GM19035 (cell line): Measurements from ENCODE around the gene CYP11A1.
"Not testable (repeated sequence)": the region's sequence is repeated elsewhere in the genome, so short reads cannot be mapped to it uniquely, and the experiment has no call there.

Experiments used
- ATAC-seq: cut with Tn5 transposase; IDR thresholded peaks from one replicate; pipeline ENCODE4 v1.9.1; 2021; ENCODE audit not compliant: unreplicated experiment

CYP11A1 gene

DNA sequence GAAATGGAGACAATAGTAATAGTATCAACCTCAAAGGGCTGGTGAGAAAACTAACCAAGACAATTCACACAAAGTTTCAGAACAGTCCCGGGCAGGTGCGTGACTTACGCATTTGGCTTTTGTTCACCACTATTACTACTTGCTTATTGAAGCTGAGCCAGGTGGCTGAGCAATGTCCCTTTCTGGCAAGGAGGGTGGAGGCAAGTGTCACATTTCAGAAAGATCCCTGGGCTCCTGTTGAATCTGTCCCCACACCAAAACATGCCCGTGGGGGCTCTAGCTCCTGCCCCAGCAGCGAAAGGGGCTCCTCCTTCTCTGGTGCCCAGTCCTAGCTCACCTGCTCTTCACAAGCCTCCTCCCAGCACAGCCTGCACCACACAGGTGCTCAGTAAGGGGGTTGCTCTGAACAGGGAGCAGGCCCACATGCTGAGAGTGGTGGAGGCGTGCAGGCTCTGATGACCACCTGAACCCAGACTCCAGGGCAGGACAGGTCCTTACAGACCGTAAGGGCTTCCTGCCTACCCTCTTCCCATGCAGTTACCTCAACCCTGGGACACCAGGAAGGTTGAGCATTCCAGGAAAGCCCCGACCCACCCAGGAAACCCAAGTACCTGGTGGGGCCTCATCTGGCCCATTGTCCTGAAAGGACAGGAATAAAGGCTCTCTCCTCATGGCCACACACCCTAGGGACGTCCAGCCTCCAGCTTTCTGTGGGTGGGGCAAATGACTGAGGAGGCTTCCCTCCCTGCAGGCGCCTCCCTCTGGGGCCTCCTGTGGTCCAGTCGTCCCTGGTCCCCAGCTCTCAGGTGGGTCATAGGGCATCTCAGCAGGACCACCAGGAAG is 33.7 kb upstream of the CYP11A1 start:
- ATAC-seq: no peak

DNA sequence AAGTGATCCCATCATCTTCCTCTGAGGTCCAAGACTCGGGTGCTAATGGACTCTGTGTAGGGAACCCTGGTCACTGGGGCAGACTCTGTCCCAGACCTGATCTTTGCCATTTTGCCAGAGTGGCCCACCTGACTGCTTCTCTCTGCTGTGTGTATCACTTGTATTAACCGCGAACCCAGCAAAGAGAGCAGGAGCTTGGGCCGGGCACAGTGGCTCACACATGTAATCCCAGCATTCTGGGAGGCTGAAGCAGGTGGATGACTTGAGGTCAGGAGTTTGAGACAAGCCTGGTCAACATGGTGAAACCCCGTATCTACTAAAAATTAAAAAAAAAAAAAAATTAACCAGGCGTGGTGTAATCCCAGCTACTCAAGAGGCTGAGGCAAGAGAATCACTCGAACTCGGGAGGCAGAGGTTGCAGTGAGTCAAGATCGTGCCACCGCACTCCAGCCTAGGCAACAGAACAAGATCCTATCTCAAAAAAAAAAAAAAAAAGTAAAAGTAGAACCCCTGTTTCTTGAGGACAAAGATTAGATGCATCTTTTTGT is 32.9 kb upstream of the CYP11A1 start:
- no peak for ATAC-seq

DNA sequence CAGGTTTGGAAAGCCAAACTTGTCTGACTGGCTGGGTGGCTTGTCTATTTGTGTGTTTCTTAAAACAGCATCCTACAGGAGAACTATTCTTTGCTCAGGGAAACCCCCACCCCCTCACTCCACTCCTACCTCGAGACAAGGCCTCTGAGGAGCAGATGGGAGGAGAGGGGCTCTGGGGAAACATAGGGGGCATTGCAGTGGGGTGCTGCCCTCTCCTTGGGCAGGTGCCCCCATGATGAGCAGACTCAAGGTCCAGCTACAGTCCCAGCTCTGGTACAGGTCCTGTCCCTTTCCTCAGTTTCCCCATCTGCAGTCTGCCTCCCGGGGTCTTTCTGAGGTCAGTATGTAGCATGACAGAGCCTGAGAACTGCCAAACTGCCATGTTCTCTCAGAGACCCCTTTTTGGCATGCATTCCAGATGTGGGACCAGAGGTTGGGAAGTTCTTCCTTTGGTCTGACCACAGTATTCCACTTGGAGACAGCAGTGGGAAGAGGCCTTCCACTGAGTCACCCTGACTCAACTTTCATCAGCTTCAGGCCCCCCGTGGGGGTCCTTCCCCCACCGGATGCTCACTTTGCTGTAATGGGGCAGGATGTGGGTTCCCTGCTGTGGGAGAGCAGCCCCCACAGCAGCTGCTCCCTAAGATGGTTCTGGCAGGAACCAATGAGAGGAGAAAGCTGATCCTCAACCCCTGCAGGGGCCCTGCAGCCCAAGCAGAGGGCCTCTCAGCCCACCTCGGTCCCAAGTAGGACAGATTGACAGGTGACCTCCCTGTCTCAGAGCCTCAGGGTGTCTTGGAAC is 32.3 kb upstream of the CYP11A1 start:
- ATAC-seq: no peak

DNA sequence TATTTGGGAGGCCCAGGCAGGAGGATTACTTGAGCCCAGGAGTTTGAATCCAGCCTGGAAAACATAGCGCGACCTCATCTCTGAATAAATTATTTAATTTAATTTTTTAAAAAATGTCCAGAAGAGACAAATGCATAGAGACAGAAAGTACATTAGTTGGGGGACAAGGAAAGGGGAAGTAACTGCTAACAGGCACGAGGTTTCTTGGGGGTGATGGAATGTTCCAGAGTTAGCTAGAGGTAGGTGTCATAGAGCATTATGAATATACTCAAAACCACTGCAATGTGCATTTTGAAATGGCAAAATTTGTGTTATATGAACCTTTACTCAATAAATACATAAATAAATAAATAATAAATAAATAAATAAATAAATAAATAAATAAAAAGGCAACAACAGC is 31.7 kb upstream of the CYP11A1 start:
- no peak for ATAC-seq

DNA sequence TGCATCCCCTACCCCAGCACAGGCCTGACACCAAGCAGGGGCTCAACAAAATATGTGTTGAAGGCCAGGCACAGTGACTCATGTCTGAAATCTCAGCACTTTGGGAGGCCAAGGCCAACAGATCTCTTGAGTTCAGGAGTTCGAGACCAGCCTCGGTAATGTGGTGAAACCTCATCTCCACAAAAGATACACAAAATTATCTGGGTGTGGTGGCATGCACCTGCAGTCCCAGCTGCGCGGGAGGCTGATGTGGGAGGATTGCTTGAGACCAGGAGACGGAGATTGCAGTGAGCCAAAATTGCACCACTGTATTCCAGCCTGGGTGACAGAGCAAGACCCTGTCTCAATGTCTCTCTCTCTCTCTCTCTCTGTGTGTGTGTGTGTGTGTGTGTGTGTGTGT is 30.7 kb upstream of the CYP11A1 start:
- ATAC-seq: no peak

DNA sequence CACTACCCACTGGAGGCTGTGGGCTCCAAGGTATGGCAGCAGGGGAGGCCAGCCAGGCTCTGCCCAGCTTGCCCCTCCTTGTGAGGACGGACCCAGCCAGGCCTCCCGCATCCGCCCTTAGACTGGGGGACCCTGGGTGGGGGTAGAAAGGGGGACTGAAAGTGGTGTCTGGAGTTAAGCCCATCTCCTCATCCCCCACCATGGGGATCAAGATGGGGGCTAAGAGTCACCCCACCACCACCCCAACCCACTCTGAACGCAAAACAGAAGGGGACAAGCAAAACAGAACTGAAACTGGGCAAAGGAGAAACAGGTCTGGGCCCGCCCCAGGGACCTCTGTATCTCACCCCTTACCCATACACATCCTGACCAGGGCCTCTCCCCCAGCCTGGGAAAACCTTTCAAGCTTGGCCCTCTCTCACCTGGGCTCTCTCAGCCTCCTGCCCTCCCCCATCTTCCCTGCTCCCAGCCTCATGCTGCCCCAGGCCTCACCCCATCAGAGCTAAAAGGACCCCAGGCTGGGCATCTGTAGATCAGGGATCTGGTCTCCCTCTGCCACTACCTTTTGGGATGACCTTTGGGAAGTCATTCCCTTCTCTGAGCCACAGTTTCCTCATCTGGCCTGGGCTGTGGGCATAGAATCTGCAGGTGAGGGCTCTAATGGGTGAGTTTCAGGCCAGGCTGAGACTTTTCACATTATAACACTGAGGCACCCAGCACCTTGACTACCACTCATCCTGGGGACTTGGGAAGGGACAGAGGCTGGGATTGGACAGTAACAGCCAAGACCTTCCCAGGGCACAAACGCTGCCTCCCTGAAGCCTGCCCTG is 30.0 kb upstream of the CYP11A1 start:
- ATAC-seq: peak; percentile 30

DNA sequence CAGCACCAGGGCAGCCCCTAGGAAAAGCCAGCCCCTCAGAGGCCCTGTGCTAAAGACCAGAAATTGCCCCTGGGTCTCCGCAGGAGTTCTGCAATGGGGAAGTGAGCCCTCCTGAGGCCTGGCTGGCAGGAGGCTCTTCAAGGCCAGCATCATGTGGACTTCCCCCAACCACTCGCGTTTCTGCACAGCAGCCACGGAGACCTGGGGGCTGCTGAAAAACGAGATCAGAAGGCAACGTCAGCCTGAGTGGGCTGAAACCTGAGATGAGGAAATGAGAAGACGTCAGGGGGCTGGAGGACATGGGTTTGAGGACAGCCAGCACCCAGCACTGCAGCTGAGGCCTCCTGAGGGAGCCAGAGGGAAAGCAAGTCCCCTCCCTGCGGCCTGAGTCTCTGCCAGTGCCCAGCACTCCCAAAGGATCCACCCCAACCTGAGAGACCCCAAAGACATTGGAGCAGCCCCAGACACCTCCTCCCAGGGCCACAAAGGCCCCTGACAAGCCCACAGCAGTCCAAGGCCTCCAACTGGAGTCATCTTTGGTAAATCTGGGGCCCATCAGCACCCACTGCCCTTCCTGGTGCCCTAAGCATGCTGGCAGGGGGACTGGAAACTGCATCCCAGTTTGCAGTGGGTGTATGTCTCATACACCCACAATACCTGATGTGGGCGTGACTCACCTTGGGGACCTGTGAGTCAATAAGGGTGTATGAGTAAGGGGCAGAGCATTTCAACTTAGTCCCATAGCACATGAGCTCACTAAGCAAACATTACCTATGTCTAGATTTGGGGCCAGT is 29.2 kb upstream of the CYP11A1 start:
- ATAC-seq: peak; percentile 37

DNA sequence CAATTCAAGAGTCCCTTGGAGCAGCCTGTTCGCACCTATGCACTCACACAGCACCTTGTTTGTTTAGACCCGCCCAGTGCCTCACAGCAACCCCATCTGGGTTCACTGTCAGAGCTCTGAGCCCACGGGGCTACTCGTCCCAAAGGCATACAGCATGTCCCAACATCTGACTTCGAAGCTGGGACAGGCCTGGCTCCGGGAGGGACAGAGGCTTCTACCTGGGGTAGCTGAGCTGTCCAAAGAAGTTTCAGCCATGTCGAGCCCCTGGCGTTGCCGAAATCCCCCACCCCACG is 28.6 kb upstream of the CYP11A1 start:
- no peak for ATAC-seq

DNA sequence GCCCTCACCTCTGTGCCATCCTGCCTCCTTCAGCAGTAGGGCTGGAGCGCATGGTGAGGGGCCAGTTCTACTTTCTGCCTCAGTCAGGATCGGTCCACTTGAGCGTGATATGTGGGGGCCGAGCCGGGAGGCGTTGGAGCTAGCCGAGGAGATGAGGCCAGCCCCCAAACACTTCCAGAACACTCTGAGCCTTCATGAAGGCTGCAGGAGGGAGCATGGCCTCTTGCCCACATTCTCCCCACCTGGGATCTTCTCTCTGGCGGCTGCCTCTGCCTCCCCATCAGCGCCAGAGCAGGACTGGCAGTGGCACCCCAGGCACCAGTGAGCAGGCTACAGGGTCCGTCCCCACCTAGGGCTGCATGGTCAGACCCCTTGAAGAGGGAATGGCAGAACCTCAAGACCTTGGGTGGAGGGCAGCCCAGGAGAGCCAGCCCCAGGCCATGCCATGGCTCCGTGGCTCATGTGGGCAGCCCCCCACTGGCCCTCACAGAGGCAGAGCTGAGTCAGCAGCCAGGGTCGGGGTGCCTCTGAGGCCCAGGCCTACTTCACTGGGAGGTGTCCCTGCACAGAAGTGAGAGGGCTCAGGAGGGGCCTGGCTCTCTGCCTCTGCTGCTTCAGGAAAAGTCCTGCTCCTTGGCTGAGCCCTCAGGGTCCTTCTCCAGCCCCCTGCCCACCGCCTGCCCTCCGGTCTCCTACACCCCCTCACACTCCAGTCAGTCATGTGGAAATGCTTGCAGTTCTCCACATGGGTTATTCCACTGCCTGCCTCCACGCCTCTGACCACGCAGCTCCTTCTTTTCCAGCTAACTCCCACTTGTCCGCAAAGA is 28.1 kb upstream of the CYP11A1 start:
- no peak for ATAC-seq

DNA sequence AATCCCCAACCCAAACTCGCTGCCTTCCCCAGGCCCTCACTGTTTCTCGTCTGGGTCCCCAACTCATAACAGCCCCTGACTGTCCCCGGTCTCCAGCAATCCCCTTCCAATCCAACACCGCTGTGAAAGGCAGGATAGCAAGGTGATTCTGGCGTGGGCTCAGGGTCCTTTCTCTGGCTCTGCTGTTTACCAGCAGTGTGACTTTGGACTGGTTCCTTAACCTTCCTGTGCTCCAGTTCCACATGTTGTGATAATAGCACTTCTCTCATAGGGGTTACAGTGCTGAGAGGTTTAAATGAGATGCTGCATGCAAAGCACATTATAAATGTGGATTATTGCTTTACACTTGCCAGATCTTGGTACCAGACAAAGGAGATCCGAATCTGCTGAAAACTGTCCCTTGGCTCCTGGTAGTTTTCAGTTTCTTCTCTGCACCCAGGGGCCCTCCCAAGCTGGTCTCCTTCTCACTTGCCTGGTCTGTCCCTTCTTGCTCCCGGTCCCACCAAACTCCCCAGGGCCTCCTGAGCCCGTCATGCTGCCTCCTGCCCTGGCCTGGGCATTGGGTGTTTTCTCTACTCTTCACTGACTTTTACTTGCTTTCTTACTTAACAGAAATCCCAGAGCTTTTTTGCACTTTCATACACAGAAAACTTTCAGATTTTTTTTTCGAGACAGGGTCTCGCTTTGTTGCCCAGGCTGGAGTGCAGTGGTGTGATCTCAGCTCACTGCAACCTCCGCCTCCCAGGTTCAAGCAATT is 26.8 kb upstream of the CYP11A1 start:
- no peak for ATAC-seq

DNA sequence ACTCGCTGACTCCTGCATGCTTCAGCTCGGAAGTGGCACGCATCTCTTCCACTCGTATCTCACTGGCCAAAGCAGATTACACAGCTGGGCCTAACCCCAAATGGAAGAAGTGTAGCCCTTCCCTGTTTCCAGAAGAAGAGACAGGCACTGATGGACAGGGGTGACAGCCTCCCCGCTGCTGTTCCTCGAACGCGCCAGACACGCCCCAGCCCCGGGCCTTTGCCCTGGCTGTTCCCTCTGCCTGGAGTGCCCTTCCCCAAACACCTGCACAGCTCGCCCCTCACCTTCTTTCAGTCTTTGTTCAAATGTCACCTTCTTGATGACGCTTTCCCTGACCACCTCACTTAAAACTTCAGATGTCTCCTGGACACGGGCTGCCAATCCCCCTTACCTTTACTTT is 26.0 kb upstream of the CYP11A1 start:
- ATAC-seq: no peak

DNA sequence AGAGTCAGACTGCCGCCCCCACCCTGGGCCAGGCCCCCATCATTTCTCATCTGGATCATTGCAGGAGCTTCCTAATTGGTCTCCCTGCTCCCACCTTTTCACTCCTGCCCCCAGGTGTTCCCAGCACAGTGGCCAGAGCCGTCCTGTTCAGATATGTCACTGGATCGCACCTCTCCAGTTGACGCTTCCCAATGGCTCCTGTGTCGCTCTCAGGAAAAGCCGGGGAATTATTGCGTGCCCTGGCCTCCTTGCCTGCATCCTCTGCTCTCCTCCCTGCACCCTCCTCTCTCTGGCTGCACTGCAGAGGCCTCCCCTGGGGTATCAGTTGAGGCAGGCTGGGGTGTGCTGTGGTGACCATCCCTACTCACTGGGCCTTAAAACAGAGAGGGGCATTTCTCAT is 25.5 kb upstream of the CYP11A1 start:
- ATAC-seq: no peak

DNA sequence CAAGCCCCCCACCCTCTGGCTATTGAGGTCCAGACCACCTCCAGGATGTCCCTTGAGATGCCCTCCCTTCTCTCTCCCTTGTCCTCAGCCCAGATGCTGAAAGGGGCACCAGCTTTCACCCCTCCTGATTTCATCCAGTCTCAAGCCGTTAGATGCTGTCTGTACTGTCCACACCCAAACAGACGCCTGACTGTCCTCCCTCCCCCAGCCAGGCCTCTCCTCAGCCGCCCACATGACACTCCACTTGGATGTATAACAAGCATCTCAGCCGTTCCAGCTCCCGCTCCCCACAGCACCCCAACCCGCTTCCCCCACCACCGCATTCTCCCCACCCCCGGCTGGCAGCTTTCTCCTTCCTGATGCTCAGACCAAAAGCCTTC is 25.0 kb upstream of the CYP11A1 start:
- no peak for ATAC-seq

DNA sequence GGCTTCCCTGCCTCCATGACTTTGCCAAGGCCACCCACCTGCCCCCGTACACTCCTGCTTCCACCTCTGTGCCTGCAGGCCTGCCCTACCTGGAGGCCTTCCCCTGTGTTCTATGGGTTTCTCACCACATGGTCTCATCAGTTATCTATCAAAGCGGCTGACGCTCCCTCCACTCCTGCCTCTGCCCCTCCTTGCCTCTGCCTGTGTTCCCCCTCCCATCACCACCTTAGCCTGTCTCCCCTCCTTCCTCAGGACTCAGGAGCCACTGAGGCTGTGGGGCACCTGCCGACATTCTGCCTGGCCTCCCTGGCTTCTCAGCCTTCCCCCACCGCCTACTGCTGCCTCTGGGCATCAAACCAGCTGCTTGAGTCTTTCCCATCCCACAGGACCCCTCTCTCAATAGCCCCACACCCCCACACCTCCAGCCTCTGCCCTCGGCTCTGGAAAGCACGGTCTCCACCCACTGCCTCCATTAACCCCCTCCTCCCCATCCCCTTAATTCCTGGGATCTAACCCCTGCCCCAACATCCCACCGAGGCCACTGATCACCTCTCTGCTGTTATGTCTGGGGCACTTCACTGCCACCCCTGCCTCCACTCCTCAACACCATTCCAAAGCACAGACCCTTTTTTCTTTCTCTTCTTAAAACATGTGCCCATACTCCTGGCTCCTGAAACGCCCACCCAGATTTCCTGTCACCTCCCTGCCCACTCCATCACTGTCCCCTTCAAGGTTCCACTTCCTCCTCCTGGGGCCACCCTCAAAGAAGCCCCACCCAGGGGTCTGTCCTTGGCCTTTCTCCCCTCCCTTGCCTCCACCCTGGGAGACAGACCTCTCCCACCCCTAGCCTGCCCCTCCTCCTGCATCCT is 24.4 kb upstream of the CYP11A1 start:
- ATAC-seq: no peak

DNA sequence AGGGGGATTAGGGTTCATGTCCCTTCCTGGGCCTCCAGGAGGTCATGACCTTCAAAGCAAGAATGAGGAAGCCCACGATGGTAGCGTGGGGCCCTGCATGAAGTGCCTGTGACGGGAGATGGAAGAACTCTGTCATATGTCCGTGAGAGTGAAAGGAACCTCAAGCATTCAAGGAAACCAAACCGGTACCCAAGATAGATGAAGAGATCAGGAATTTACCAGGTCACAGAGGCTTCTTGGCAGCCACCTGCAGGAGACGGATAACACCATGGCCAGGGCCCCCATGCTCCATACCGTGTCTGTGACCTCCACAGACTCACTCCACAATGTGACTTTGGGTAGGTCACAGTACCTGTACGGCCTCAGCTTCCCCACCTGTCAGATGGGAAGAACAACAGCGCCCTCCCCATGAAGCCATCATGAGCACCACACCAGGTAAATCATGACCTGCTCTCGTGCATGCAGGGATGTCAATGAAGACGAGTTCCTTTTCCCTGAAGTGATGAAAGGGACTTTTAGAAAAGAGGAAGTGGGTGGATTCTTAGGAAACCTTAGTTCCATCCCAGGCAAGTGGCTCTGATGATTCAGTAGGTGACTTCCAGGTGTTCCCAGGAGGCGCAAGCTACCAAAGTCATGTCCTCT is 23.3 kb upstream of the CYP11A1 start:
- no peak for ATAC-seq

DNA sequence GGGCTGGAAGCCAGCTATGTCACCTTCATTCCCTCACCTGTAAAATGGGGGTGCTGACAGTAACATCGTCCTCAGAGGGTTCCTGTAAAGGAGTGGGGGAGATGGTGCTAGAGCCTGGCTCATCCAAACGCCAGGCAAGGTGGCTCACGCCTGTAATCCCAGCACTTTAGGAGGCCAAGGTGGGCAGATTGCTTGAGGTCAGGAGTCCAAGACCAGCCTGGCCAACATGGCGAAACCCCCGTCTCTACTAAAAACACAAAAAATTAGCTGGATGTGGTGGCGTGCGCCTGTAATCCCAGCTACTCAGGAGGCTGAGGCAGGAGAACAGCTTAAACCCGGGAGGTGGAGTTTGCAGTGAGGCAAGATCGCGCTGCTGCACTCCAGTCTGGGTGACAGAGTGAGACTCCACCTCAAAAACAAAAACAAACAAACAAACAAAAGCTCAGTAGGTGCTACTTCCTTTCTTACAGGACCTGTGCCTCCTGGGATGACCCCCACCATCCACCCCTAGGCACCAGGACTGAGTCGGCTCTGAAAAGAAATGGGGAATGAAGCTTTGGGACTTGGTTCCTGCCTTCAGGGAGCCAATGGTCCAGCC is 22.7 kb upstream of the CYP11A1 start:
- not testable (repeated sequence) for ATAC-seq
